Ovary (tissue), 9 donors: ENCODE data around the gene MTRF1L. TPM values are rescaled to one million over a fixed set of nuclear protein-coding genes. Genes with fewer than 3 reads are reported as not detected.

ENCODE experiments used
- DNase-seq, 5 donors: peaks; one replicate each; pipeline ENCODE4 v3.0.0-alpha.2; 2019 to 2020
- H3K27ac ChIP-seq, 2 donors: fragments of 200-600 bp; one replicate each; pipeline versions ENCODE4 v1.5.1 to v1.8.0; 2019 to 2022
- H3K27me3 ChIP-seq: fragments of 200-600 bp; one replicate; pipeline ENCODE4 v1.8.0; 2022
- H3K36me3 ChIP-seq: fragments of 200-600 bp; sonication (generic); one replicate; pipeline ENCODE4 v1.5.1; 2019
- H3K4me1 ChIP-seq: one replicate; pipeline ENCODE4 v1.8.1; 2013; ENCODE audit warnings: mild to moderate bottlenecking, moderate library complexity; ENCODE audit not compliant: insufficient read depth
- H3K4me3 ChIP-seq: fragments of 200-600 bp; sonication (generic); one replicate; pipeline ENCODE4 v1.5.1; 2017
- H3K9me3 ChIP-seq, 2 donors: fragments of 200-600 bp in 1 of 2; sonication (generic) in 1 of 2; one replicate each; pipeline versions ENCODE4 v1.5.1 to v1.8.1; 2013 to 2019; ENCODE audit warnings: mild to moderate bottlenecking in 1 of 2, moderate library complexity in 1 of 2
- CTCF ChIP-seq, 3 donors: fragments of 450-650 bp in 2 of 3; fragments of 200-600 bp in 1 of 3; IDR thresholded peaks; one replicate each; pipeline versions ENCODE4 v1.5.1 to v1.8.0; 2016 to 2022; ENCODE audit warnings: antibody characterized with exemption in 3 of 3, mild to moderate bottlenecking in 1 of 3
- EP300 ChIP-seq: sonication (generic); formaldehyde crosslinking; IDR thresholded peaks from one replicate; pipeline ENCODE4 v1.6.1; 2017; ENCODE audit warnings: antibody characterized with exemption
- POLR2A ChIP-seq: fragments of 450-650 bp; IDR thresholded peaks from one replicate; pipeline ENCODE4 v1.6.1; 2017; ENCODE audit warnings: antibody characterized with exemption, mild to moderate bottlenecking, moderate library complexity
- WGBS, 3 donors: extraction: QIAGEN DNeasy Blood & Tissue Kit in 1 of 3; methylation state at CpG; one replicate each; pipeline versions ENCODE4 v1.1.5 to v1.1.7; 2013 to 2017; 5-methylcytosine and 5-hydroxymethylcytosine counted together
- intact Hi-C, 4 donors: fragments of 100-400 bp; cut with DNase I; formaldehyde crosslinking; loops; one replicate each; pipeline versions ENCODE4 v1.11.0 to v1.15.1; 2022 to 2023
- polyA plus RNA-seq, 2 donors: library from polyadenylated mRNA; stranded (reverse); fragments of 200-250 nt in 1 of 2; fragments of 350-450 nt in 1 of 2; fragmentation: Illumina TruSeq in 1 of 2; extraction: RNeasy Lipid Tissue Mini Kit (QIAGEN cat#74804) in 1 of 2; gene quantifications; one replicate each; pipeline ENCODE4 v1.2.3, GENCODE V29; 2013 to 2014
- total RNA-seq, 7 donors: library from RNA; depleted of rRNA in 2 of 7; stranded (reverse); fragments of >200 nt in 2 of 7; fragmentation: NEBNext Ultra II Directional in 3 of 7; extraction: Animal tissue kit (Norgen Biotek cat#: 25700) in 3 of 7; gene quantifications; one replicate each; pipeline versions ENCODE4 v1.1.0 to v1.2.4, GENCODE V29; 2016 to 2023
- donor health status: DM: no; HTN: no; CAD: no; lungs with moderate emphysema.
- donor health status: DM: no; HTN: no; CAD: no.
- donor health status: Bipolar disorder and iron deficiency.
- donor health status: DM: yes; HTN: yes; CAD: no.
- donor health status: DM: no; HTN: no; CAD: no.
- donor health status: DM: yes; HTN: yes; CAD: no.

The MTRF1L gene
- total and polyA plus RNA-seq, 9 donors, result 8.4 to 18.1 (median 15.6) TPM

GRCh38 chr6:153018355-153018754 lies 15.8 kb upstream of the MTRF1L start:
- DNase-seq, result no peak
- Histone ChIP-seq H3K4me3 (no peak overlapping the region), H3K36me3 (no peaks in the 10 kb centered on the region), H3K9me3 (no peaks in the 10 kb centered on the region), H3K27ac (no peak overlapping the region), H3K27me3 (no peaks in the 10 kb centered on the region), H3K4me1 (no peaks in the 10 kb centered on the region)
- intact Hi-C loops, result no loop called here
- TF ChIP-seq CTCF (IDR thresholded peaks at IDR 0.05) (no peak), EP300 (no peak), POLR2A (no peak)
- 95 to 97% (median 95%) methylated on average over 3 of the region's 3 CpGs for WGBS, 3 donors

- 82 to 88% (median 82%) methylated on average over 3 of the region's 3 CpGs for WGBS, 3 donors
- H3K4me1 ChIP-seq, result no peaks in the 10 kb centered on the region
- no peaks in the 10 kb centered on the region for H3K27me3 ChIP-seq
- DNase-seq, result no peak
- no peaks in the 10 kb centered on the region for H3K36me3 ChIP-seq
- no peak overlapping the region for H3K27ac ChIP-seq
- no peaks in the 10 kb centered on the region for H3K9me3 ChIP-seq
- no peak overlapping the region for H3K4me3 ChIP-seq
- intact Hi-C loops, result no loop called here
- no peak for TF ChIP-seq EP300
- TF ChIP-seq POLR2A, result no peak
- TF ChIP-seq CTCF (IDR thresholded peaks at IDR 0.05), result no peak
Observed at GRCh38 chr6:153016846-153017245, 14.3 kb upstream of the MTRF1L start.

- Histone ChIP-seq H3K27me3 (no peaks in the 10 kb centered on the region), H3K27ac (no peak overlapping the region), H3K4me1 (no peaks in the 10 kb centered on the region), H3K36me3 (no peaks in the 10 kb centered on the region), H3K9me3 (no peaks in the 10 kb centered on the region), H3K4me3 (no peak overlapping the region)
- DNase-seq, result no peak
- TF ChIP-seq EP300 (no peak), POLR2A (no peak), CTCF (IDR thresholded peaks at IDR 0.05) (no peak)
- 87 to 89% (median 88%) methylated on average over 4 of the region's 4 CpGs for WGBS, 3 donors
- intact Hi-C loops, result no loop called here
Observed at GRCh38 chr6:153015094-153015640, 12.7 kb upstream of the MTRF1L start.

GRCh38 chr6:153013438-153013837 lies 10.9 kb upstream of the MTRF1L start:
- no peak overlapping the region for H3K4me3 ChIP-seq
- DNase-seq, result no peak
- H3K9me3 ChIP-seq, result no peaks in the 10 kb centered on the region
- H3K36me3 ChIP-seq, result no peaks in the 10 kb centered on the region
- H3K4me1 ChIP-seq, result no peaks in the 10 kb centered on the region
- no peaks in the 10 kb centered on the region for H3K27me3 ChIP-seq
- no peak for TF ChIP-seq CTCF (IDR thresholded peaks at IDR 0.05)
- no peak for TF ChIP-seq POLR2A
- TF ChIP-seq EP300, result no peak
- intact Hi-C loops, result no loop called here
- WGBS, 3 donors, result 76 to 84% (median 83%) methylated on average over 2 of the region's 2 CpGs
- H3K27ac ChIP-seq, result no peak overlapping the region
